Measurements from ENCODE around the gene R3HDM1.

GRCh38 chr2:135679125-135679524 is 147.8 kb downstream of the R3HDM1 start:
- TF ChIP-seq CTCF (IDR thresholded peaks at IDR 0.05) (no peak), POLR2A (IDR thresholded peaks at IDR 0.05) (no peak)

Measured in right lobe of liver (tissue), 4 donors.